NCI-H2227 treated with DMSO at 0.1 percent for 48 hours (cell line): Measurements from ENCODE around the gene FAM50B.

Experiments
- DNase-seq: peaks from one replicate; lab custom pipeline; 2025; lab: John Stamatoyannopoulos, UW

The FAM50B gene

GRCh38 chr6:3820563-3820962 lies 28.6 kb upstream of the FAM50B start:
- DNase-seq: no peak

- no peak for DNase-seq
These were observed 26.3 kb upstream of the FAM50B start for GRCh38 chr6:3822747-3823445.

GRCh38 chr6:3823671-3824070 lies 25.5 kb upstream of the FAM50B start:
- no peak for DNase-seq

GRCh38 chr6:3825331-3825831 lies 23.8 kb upstream of the FAM50B start:
- no peak for DNase-seq

- DNase-seq: no peak
These were observed 23.2 kb upstream of the FAM50B start for GRCh38 chr6:3825851-3826581.

GRCh38 chr6:3829285-3829684 lies 19.9 kb upstream of the FAM50B start:
- no peak for DNase-seq

- DNase-seq: no peak
These were observed 18.4 kb upstream of the FAM50B start for GRCh38 chr6:3830806-3831205.

- DNase-seq: no peak
These were observed 17.2 kb upstream of the FAM50B start for GRCh38 chr6:3831761-3832530.

- DNase-seq: no peak
These were observed 14.0 kb upstream of the FAM50B start for GRCh38 chr6:3835055-3835731.

- DNase-seq: no peak
These were observed 13.4 kb upstream of the FAM50B start for GRCh38 chr6:3835785-3836184.

GRCh38 chr6:3836566-3836965 lies 12.6 kb upstream of the FAM50B start:
- no peak for DNase-seq

- no peak for DNase-seq
These were observed 11.4 kb upstream of the FAM50B start for GRCh38 chr6:3837781-3838180.

- no peak for DNase-seq
These were observed 9.9 kb upstream of the FAM50B start for GRCh38 chr6:3838992-3839867.

- no peak for DNase-seq
These were observed 8.1 kb upstream of the FAM50B start for GRCh38 chr6:3841066-3841454.

GRCh38 chr6:3841711-3842565 lies 7.2 kb upstream of the FAM50B start:
- DNase-seq: no peak

GRCh38 chr6:3843379-3844096 lies 5.6 kb upstream of the FAM50B start:
- DNase-seq: no peak

GRCh38 chr6:3844097-3844463 lies 5.1 kb upstream of the FAM50B start:
- no peak for DNase-seq

- no peak for DNase-seq
These were observed 1.7 kb upstream of the FAM50B start for GRCh38 chr6:3847521-3847920.

GRCh38 chr6:3848380-3848779 lies 793 bp upstream of the FAM50B start:
- peak; percentile 40 for DNase-seq
